Measurements from ENCODE around the gene ANTXR2. TPM values are rescaled to one million over a fixed set of nuclear protein-coding genes. Genes with fewer than 3 reads are reported as not detected.

Gene ANTXR2
- total RNA-seq, 4 donors from 2014 or later, result 33.5 to 57.8 (median 47.3) TPM

DNA sequence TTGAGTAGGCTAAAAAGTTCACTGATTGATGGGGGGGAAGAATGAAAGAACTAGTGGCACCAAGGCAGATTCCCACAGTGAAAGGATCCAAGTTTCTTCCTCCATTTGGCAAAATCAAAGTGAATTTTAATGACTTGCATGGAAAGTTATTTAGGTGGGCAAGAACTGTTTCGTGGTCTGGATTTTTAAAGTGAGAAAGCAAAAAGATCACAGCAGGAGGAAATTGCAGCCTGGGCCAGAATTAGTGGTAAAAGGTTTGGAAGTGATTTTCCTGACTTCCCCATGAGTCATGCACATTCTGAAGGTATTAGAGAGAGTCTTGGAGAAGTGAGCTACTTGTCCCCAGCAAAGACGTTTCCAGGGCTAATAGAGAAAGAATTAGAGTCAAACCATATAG is 207.8 kb downstream of the ANTXR2 start:
- TF ChIP-seq POLR2A (IDR thresholded peaks at IDR 0.05), result no peak
- no peaks in the 10 kb centered on the region for H3K4me1 ChIP-seq
- no peaks in the 10 kb centered on the region for H3K27me3 ChIP-seq
- no peak overlapping the region for H3K4me3 ChIP-seq
- H3K27ac ChIP-seq, result no peak overlapping the region
- H3K9me3 ChIP-seq, result no peaks in the 10 kb centered on the region
- no peaks in the 10 kb centered on the region for H3K36me3 ChIP-seq
- no peak for DNase-seq

DNA sequence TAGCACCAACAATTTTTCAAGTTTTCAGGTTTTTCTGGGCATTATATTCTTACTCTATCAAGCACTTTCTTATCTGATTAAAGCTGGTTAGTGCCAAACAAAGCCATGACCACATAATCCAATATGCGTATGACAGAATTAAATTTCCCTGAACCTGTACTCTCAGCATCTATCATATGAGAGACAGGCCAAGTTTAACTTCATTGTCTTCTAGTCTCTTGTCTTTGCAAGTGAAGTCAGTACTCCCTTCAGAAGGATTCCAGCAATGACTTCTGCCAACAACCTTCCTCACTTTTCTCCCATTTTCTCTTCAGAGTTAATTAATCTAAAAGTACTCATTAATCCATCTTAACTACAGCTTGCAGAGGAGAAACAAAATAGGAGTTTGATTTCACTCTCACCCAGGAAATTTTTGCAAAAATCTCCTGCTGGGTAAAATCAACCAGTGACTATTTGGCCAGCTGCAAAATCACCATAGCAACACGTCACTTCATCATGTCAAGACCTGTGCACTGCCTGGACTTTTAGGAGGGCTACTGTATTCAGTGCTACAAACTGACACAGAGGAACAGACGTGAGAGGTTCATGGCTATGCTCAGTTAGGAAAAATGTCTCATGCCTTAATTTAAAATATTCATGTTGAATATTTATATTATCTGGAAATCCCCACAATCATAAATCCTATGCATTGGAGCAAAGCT is 208.4 kb downstream of the ANTXR2 start:
- no peaks in the 10 kb centered on the region for H3K27me3 ChIP-seq
- no peak for DNase-seq
- H3K4me1 ChIP-seq, result no peaks in the 10 kb centered on the region
- H3K9me3 ChIP-seq, result no peaks in the 10 kb centered on the region
- TF ChIP-seq POLR2A (IDR thresholded peaks at IDR 0.05), result no peak
- TF ChIP-seq, protein P1, sequence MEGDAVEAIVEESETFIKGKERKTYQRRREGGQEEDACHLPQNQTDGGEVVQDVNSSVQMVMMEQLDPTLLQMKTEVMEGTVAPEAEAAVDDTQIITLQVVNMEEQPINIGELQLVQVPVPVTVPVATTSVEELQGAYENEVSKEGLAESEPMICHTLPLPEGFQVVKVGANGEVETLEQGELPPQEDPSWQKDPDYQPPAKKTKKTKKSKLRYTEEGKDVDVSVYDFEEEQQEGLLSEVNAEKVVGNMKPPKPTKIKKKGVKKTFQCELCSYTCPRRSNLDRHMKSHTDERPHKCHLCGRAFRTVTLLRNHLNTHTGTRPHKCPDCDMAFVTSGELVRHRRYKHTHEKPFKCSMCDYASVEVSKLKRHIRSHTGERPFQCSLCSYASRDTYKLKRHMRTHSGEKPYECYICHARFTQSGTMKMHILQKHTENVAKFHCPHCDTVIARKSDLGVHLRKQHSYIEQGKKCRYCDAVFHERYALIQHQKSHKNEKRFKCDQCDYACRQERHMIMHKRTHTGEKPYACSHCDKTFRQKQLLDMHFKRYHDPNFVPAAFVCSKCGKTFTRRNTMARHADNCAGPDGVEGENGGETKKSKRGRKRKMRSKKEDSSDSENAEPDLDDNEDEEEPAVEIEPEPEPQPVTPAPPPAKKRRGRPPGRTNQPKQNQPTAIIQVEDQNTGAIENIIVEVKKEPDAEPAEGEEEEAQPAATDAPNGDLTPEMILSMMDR (IDR thresholded peaks at IDR 0.05), result no peak
- no peaks in the 10 kb centered on the region for H3K36me3 ChIP-seq
- no peak overlapping the region for H3K4me3 ChIP-seq
- H3K27ac ChIP-seq, result no peak overlapping the region

DNA sequence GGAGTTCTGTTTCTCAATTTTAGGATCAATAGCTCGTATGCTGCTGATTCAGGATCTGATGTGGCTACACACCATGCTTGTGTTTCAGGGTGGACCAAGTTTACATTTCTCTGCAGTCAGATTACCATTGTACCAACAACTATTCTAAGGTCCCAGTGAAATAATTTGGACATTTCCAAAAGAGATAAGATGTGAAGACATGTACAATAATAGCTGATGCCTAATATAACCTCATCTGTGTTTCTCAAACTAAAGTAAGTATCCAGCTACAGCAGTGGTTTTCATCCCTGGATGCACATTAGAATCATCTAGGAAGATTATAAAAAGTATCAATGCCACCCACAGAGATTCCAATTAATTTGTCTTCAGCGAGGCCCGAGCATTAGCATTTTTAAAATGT is 209.7 kb downstream of the ANTXR2 start:
- Histone ChIP-seq H3K4me3 (no peak overlapping the region), H3K4me1 (no peaks in the 10 kb centered on the region), H3K36me3 (no peaks in the 10 kb centered on the region), H3K27ac (no peak overlapping the region), H3K27me3 (no peaks in the 10 kb centered on the region), H3K9me3 (no peaks in the 10 kb centered on the region)
- TF ChIP-seq POLR2A (IDR thresholded peaks at IDR 0.05), result no peak
- TF ChIP-seq, protein P1 (IDR thresholded peaks at IDR 0.05), result no peak
- DNase-seq, result no peak

DNA sequence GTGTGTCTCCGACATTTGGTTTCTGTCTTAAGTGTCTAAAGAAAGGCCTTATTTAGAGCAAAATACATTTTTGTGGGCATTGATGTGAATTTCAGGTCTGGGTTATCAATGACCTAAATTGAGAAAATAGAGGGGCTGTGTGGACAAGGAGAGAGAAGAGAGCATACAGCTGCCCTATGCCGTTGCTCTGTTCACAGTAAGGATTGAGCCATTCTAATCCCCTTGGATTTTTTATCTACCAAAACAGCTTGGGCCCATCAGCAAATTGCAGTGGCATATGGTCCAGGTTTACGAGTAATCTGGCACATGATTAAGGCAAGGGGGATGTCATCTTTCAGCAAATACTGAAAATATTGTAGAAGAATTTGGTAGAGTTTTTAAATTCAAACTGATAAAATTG is 210.2 kb downstream of the ANTXR2 start:
- H3K4me1 ChIP-seq, result no peaks in the 10 kb centered on the region
- no peak for TF ChIP-seq POLR2A (IDR thresholded peaks at IDR 0.05)
- TF ChIP-seq, protein P1 (IDR thresholded peaks at IDR 0.05), result no peak
- no peaks in the 10 kb centered on the region for H3K27me3 ChIP-seq
- H3K36me3 ChIP-seq, result no peaks in the 10 kb centered on the region
- H3K9me3 ChIP-seq, result no peaks in the 10 kb centered on the region
- no peak overlapping the region for H3K4me3 ChIP-seq
- no peak overlapping the region for H3K27ac ChIP-seq
- DNase-seq, result no peak

DNA sequence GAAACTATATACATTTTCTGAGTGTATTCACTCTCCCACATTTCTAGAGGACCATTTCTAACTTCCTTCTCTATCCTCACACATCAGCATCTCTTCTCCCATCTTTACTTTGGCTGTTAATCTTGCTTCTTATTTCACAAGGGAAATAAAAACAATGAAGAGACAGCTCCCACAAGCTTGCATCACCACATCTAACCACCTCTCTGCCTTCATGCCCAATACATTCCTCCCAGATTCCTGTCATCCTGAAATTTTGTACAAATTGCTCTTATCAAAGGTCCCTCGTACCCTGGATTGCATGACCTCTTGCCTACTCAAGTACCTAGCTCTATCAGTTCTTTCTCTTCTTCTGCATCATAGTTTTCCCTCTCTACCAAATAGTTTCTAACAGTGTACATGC is 215.2 kb downstream of the ANTXR2 start:
- no peak overlapping the region for H3K4me3 ChIP-seq
- no peaks in the 10 kb centered on the region for H3K27me3 ChIP-seq
- H3K4me1 ChIP-seq, result no peaks in the 10 kb centered on the region
- no peak for DNase-seq
- no peaks in the 10 kb centered on the region for H3K9me3 ChIP-seq
- no peak for TF ChIP-seq POLR2A (IDR thresholded peaks at IDR 0.05)
- TF ChIP-seq, protein P1 (IDR thresholded peaks at IDR 0.05), result no peak
- H3K27ac ChIP-seq, result no peak overlapping the region
- no peaks in the 10 kb centered on the region for H3K36me3 ChIP-seq

DNA sequence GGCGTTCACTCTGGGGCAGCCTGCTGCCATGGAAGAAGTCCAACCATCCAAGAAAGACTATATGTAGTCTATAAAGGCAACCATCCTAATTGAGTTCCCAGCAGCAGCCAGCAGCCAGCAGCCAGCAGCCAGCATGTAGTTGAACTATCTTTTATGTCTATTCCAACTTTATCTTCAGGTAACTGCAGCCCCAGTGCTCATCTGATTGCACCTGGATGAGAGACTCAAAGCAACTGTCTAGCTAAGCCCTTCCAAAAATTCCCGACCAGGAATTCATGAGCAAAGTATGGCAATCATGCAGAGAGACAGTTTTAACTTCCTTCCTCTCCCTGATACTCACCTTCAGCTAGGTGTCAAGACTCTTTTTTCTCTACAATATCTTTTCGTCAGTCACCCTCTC is 216.8 kb downstream of the ANTXR2 start:
- no peak for DNase-seq
- TF ChIP-seq, protein P1 (IDR thresholded peaks at IDR 0.05), result no peak
- no peak for TF ChIP-seq POLR2A (IDR thresholded peaks at IDR 0.05)
- H3K36me3 ChIP-seq, result no peaks in the 10 kb centered on the region

More for the DNA sequence above, 216.8 kb downstream of the ANTXR2 start:
- Histone ChIP-seq H3K4me3 (no peak overlapping the region), H3K9me3 (no peaks in the 10 kb centered on the region), H3K27me3 (no peaks in the 10 kb centered on the region), H3K4me1 (no peaks in the 10 kb centered on the region), H3K27ac (no peak overlapping the region)

Data from Peyer's patch (tissue), 4 donors.